OCI-LY1 (cell line): ENCODE measurements around the gene FYB1.

ENCODE experiments used
- H2AFZ ChIP-seq: fragments of 200-600 bp; sonication (generic), shearing (Covaris generic); 2 replicates; pipeline ENCODE4 v1.6.0; 2014; ENCODE audit warnings: antibody characterized with exemption, mild to moderate bottlenecking, low read length
- H3F3A ChIP-seq: fragments of 200-600 bp; sonication (generic), shearing (Covaris generic); 2 replicates; pipeline ENCODE4 v1.6.0; 2014; ENCODE audit warnings: mild to moderate bottlenecking, antibody characterized with exemption, low read length, moderate library complexity; ENCODE audit not compliant: insufficient read depth
- H3K27ac ChIP-seq: fragments of 200-600 bp; sonication (generic); 2 replicates; pipeline ENCODE4 v1.5.1; 2014; ENCODE audit warnings: low read length, mixed run types, mild to moderate bottlenecking, low read depth; ENCODE audit not compliant: poor library complexity, severe bottlenecking
- H3K27me3 ChIP-seq: fragments of 200-600 bp; sonication (generic); 2 replicates; pipeline ENCODE4 v1.6.0; 2014; ENCODE audit warnings: antibody characterized with exemption, mild to moderate bottlenecking, low read length, moderate library complexity; ENCODE audit not compliant: insufficient read depth
- H3K36me3 ChIP-seq: fragments of 200-600 bp; sonication (generic); 2 replicates; pipeline ENCODE4 v1.6.1; 2014; ENCODE audit warnings: mild to moderate bottlenecking, antibody characterized with exemption, low read length, moderate library complexity, mixed read lengths; ENCODE audit not compliant: insufficient read depth
- H3K4me1 ChIP-seq: fragments of 200-600 bp; sonication (generic); 2 replicates; pipeline ENCODE4 v1.5.1; 2014; ENCODE audit warnings: mild to moderate bottlenecking, low read length, moderate library complexity; ENCODE audit not compliant: insufficient read depth, severe bottlenecking
- H3K4me2 ChIP-seq: fragments of 200-600 bp; sonication (generic), shearing (Covaris generic); 2 replicates; pipeline ENCODE4 v1.6.1; 2014; ENCODE audit warnings: low read length
- H3K4me3 ChIP-seq: fragments of 200-600 bp; sonication (generic); 2 replicates; pipeline ENCODE4 v1.5.1; 2014; ENCODE audit warnings: low read length, low read depth, mild to moderate bottlenecking, mixed read lengths; ENCODE audit not compliant: poor library complexity, severe bottlenecking
- H3K79me2 ChIP-seq: fragments of 200-600 bp; shearing (Covaris generic); 2 replicates; pipeline ENCODE4 v1.6.1; 2016; ENCODE audit warnings: mixed run types, low read length, mixed read lengths; ENCODE audit not compliant: insufficient read depth
- H3K9ac ChIP-seq: fragments of 200-600 bp; sonication (generic), shearing (Covaris generic); 2 replicates; pipeline ENCODE4 v1.6.1; 2014; ENCODE audit warnings: mild to moderate bottlenecking, low read length, mixed read lengths
- H3K9me2 ChIP-seq: fragments of 200-600 bp; sonication (generic), shearing (Covaris generic); 2 replicates; pipeline ENCODE4 v1.6.1; 2014; ENCODE audit warnings: low read depth, mild to moderate bottlenecking, low read length, mixed read lengths
- H3K9me3 ChIP-seq: fragments of 200-600 bp; shearing (Covaris generic); 2 replicates; pipeline ENCODE4 v1.6.1; 2014; ENCODE audit warnings: low read length, mixed read lengths
- H4K20me1 ChIP-seq: fragments of 200-600 bp; sonication (generic), shearing (Covaris generic); 2 replicates; pipeline ENCODE4 v1.6.0; 2016; ENCODE audit warnings: mild to moderate bottlenecking, low read length; ENCODE audit not compliant: insufficient read depth
- CTCF ChIP-seq: fragments of 200-600 bp; sonication (generic), shearing (Covaris generic); IDR thresholded peaks from 2 replicates; pipeline ENCODE4 v1.5.1; 2017; ENCODE audit warnings: mild to moderate bottlenecking, antibody characterized with exemption, low read length, moderate library complexity, mixed read lengths
- EZH2 ChIP-seq: fragments of 200-600 bp; sonication (generic), shearing (Covaris generic); IDR thresholded peaks from 2 replicates; pipeline ENCODE4 v1.8.0; 2017; ENCODE audit warnings: borderline replicate concordance, mixed run types, mild to moderate bottlenecking, antibody characterized with exemption, low read length, moderate library complexity, mixed read lengths

The FYB1 gene

GRCh38 chr5:39189292-39189955 is 29.9 kb downstream of the FYB1 start:
- Histone ChIP-seq H3K9me3 (no peaks in the 10 kb centered on the region), H3F3A (no peaks in the 10 kb centered on the region), H3K4me3 (no peak overlapping the region), H3K27ac (no peak overlapping the region), H2AFZ (no peak overlapping the region), H3K4me2 (no peak overlapping the region), H3K9me2 (no peaks in the 10 kb centered on the region), H3K79me2 (no peaks in the 10 kb centered on the region), H3K9ac (no peak overlapping the region), H3K4me1 (no peaks in the 10 kb centered on the region), H3K36me3 (no peaks in the 10 kb centered on the region), H4K20me1 (no peaks in the 10 kb centered on the region), H3K27me3 (no peaks in the 10 kb centered on the region)
- TF ChIP-seq EZH2 (no peak), CTCF (no peak)

- no peaks in the 10 kb centered on the region for H3K4me1 ChIP-seq
- no peaks in the 10 kb centered on the region for H3K9me3 ChIP-seq
- H2AFZ ChIP-seq, result no peak overlapping the region
- no peaks in the 10 kb centered on the region for H3K36me3 ChIP-seq
- H3K4me2 ChIP-seq, result no peak overlapping the region
- H4K20me1 ChIP-seq, result no peaks in the 10 kb centered on the region
- no peaks in the 10 kb centered on the region for H3K27me3 ChIP-seq
- H3K9ac ChIP-seq, result no peak overlapping the region
- no peaks in the 10 kb centered on the region for H3F3A ChIP-seq
- no peak for TF ChIP-seq EZH2
- no peak for TF ChIP-seq CTCF
- no peak overlapping the region for H3K4me3 ChIP-seq
- no peaks in the 10 kb centered on the region for H3K79me2 ChIP-seq
- H3K9me2 ChIP-seq, result no peaks in the 10 kb centered on the region
- H3K27ac ChIP-seq, result no peak overlapping the region
These were observed 31.3 kb downstream of the FYB1 start for GRCh38 chr5:39187831-39188731.

GRCh38 chr5:39186722-39187539 is 32.4 kb downstream of the FYB1 start:
- H3K4me2 ChIP-seq, result no peak overlapping the region
- no peak overlapping the region for H3K27ac ChIP-seq
- H4K20me1 ChIP-seq, result no peaks in the 10 kb centered on the region

More at GRCh38 chr5:39186722-39187539, 32.4 kb downstream of the FYB1 start:
- Histone ChIP-seq H3K9me2 (no peaks in the 10 kb centered on the region), H2AFZ (no peak overlapping the region), H3K9ac (no peak overlapping the region), H3K9me3 (no peaks in the 10 kb centered on the region), H3K4me1 (no peaks in the 10 kb centered on the region), H3K36me3 (no peaks in the 10 kb centered on the region), H3F3A (no peaks in the 10 kb centered on the region), H3K79me2 (no peaks in the 10 kb centered on the region), H3K4me3 (no peak overlapping the region), H3K27me3 (no peaks in the 10 kb centered on the region)
- TF ChIP-seq EZH2 (no peak), CTCF (no peak)
